HG02759 (cell line): ENCODE results near the gene PEX11G.

Experiments
- ATAC-seq: cut with Tn5 transposase; IDR thresholded peaks from one replicate; pipeline ENCODE4 v1.9.1; 2021; ENCODE audit warnings: mild to moderate bottlenecking, moderate library complexity; ENCODE audit not compliant: unreplicated experiment

PEX11G gene

GRCh38 chr19:7488736-7489353 lies at the start of gene PEX11G:
Gene PEX11G (minus strand): TSS chr19:7489035. CDS start chr19:7489010, 25 bp downstream.
- ATAC-seq, result peak; percentile 84

- no peak for ATAC-seq
Measured at GRCh38 chr19:7535998-7536695, 47.3 kb upstream of the PEX11G start.

- peak; percentile 79 for ATAC-seq
Measured at GRCh38 chr19:7535047-7535997, 46.5 kb upstream of the PEX11G start, which contains the start of gene PNPLA6. Gene PNPLA6 (plus strand): TSS chr19:7535717. CDS start chr19:7535789, 72 bp downstream.

GRCh38 chr19:7534531-7535046 lies 45.8 kb upstream of the PEX11G start:
- no peak for ATAC-seq

- peak; percentile 44 for ATAC-seq
Measured at GRCh38 chr19:7533925-7534480, 45.2 kb upstream of the PEX11G start.

GRCh38 chr19:7533281-7533885 lies 44.5 kb upstream of the PEX11G start:
- no peak for ATAC-seq

GRCh38 chr19:7529610-7530490 lies 41.0 kb upstream of the PEX11G start:
- no peak for ATAC-seq

- ATAC-seq, result no peak
Measured at GRCh38 chr19:7529246-7529600, 40.4 kb upstream of the PEX11G start.

- ATAC-seq, result no peak
Measured at GRCh38 chr19:7528522-7529245, 39.8 kb upstream of the PEX11G start.

- ATAC-seq, result no peak
Measured at GRCh38 chr19:7528192-7528519, 39.3 kb upstream of the PEX11G start.

- no peak for ATAC-seq
Measured at GRCh38 chr19:7527516-7528191, 38.8 kb upstream of the PEX11G start.

- ATAC-seq, result no peak
Measured at GRCh38 chr19:7526059-7526929, 37.5 kb upstream of the PEX11G start.

- ATAC-seq, result no peak
Measured at GRCh38 chr19:7524992-7525739, 36.3 kb upstream of the PEX11G start.

GRCh38 chr19:7524523-7524922 lies 35.7 kb upstream of the PEX11G start:
- no peak for ATAC-seq

GRCh38 chr19:7522923-7523667 lies 34.3 kb upstream of the PEX11G start:
- peak; percentile 4 for ATAC-seq
